Spleen (tissue), 7 donors: ENCODE results near the gene C16orf92.

Source experiments
- CTCF ChIP-seq, 11 experiments: fragments of 200-600 bp in 7 of 11; fragments of 450-650 bp in 4 of 11; sonication (generic) in 4 of 11; IDR thresholded peaks in 8 of 11; conservative IDR thresholded peaks in 3 of 11; 1 replicate in 7 of 11; 2 replicates in 4 of 11; pipeline versions ENCODE4 v1.4.0 to v1.8.0; 2016 to 2021; ENCODE audit warnings: antibody characterized with exemption in 11 of 11, inconsistent platforms in 4 of 11, mild to moderate bottlenecking in 1 of 11
- POLR2A ChIP-seq, 3 donors: fragments of 450-650 bp; IDR thresholded peaks; one replicate each; pipeline ENCODE4 v1.5.1; 2017; ENCODE audit warnings: antibody characterized with exemption in 3 of 3, mild to moderate bottlenecking in 1 of 3
- donor health status: DM: no; HTN: no; CAD: no; lungs with moderate emphysema.
- donor health status: DM: no; HTN: no; CAD: no.
- donor health status: DM: no; HTN: no; CAD: no.

GRCh38 chr16:29989111-29989858 is 33.7 kb upstream of the C16orf92 start:
- TF ChIP-seq CTCF (IDR thresholded peaks at IDR 0.05 in 8 of 11, conservative IDR thresholded peaks at IDR 0.05 in 3 of 11) (no peak), POLR2A (IDR thresholded peaks at IDR 0.05) (no peak)
